GM21723 (cell line): ENCODE results near the gene NCF4.

ENCODE experiments used
- ATAC-seq: cut with Tn5 transposase; IDR thresholded peaks from one replicate; pipeline ENCODE4 v1.9.1; 2021; ENCODE audit warnings: mild to moderate bottlenecking, moderate library complexity; ENCODE audit not compliant: unreplicated experiment

The NCF4 gene

DNA sequence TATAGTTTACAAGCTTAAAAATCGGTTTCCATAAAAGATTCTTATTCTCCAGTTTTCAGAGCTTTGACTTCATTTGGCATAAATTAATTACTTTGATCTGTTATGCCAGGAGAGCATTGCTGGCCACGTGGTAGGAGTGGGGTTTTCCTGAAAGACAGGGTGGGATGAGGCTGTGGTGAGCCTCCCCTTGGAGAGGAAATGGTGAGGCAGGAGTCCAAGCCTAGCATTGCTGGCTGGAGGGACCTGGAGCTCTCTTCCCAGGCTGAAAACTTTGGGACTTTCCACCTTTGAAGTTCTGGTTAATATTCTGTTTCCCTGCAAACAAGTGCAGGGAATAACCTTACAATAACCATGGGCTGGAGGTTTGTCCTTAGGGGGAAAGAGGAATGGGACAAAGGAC is 31.5 kb downstream of the NCF4 start:
- ATAC-seq, result no peak

DNA sequence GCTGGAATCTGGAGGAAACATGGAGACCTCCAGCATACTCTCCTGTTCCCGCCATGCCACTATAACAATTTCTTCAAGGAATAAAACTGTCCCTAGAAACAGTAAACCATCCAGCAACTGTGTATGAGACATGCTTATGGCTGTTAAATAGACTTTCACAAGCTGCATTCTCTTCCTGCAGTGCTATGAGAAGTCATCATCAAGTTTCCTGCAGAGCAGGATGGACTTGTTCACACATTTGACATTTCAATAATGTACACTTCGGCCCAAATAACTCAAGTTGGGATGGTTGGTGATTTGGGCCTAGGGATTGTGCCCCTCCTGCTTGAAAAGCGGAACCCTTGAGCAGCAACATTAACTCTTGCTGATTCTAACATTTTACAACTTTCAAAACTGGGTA is 32.5 kb downstream of the NCF4 start:
- ATAC-seq, result no peak

DNA sequence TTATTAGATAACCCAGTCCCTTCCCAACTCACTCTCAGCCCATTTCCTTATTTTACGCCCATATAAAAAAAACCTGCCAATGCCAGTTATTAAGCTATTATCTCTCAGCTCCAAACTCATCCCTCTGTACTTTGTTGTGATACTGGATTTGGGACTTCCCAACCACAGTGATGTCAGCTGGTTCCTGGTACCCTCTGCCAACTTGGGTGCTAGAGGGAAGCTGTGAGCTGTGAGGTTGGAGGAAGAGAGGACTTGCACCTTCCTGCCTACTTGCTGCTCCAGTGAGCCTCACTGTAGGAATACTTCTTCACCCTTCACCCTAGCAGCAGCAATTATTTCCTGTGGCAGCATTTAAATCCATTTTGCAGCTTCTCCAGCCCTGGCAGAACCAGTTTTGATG is 33.5 kb downstream of the NCF4 start:
- no peak for ATAC-seq

DNA sequence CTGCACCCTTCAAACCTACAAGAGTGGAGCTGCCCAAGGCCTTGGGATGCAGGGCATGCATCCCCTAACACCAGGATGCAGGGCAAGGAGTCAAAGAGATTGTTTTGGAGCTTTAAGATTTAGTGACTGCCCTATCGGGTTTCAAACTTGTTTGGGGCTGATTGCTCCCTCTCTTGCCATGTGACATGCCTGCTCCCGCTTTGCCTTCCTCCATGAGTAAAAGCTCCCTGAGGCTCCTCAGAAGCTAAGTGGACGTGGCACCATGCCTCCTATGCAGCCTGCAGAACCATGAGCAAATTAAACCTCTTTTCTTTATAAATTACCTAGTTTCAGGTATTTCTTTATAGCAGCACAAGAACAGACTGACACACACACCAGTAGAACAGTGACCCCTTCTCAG is 36.8 kb downstream of the NCF4 start:
- ATAC-seq, result no peak

DNA sequence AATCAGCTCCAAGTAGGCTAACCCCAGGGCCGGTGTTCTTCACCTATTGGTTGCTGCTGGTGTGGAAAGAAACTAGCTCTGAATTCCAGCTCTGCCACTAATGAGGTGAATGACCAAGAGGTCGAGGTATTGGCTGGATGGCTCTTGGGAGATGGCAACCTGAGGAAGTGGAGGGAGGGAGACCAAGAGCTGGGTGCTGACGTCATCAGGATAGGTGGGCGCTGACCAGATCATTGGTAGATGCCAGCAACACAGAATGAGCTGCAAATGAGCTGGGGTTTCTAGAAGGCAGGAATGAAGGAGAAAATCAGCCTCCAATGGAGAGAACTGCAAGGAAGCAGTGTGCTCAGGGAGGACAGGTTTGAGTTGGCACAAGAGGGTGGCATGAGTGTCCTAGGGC is 37.9 kb downstream of the NCF4 start:
- no peak for ATAC-seq

DNA sequence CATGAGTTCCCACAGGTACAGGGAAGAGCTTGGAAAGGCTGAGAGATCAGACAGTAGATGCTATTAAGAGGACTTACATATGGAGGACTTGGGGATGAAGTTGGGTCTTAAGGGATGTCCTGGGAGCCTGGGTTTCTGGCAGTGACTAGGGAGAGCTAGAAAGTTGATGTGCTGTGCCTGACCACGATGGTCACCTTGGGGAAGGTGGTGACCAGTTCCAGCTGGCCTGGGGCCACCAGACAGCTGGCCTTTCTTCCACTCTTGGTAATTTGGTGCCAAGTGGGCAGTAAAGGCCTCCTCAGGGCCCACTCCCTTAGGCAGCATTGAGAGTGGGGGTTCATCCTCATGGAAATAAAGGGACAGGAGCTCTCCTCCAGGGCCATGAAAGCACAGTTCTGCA is 38.7 kb downstream of the NCF4 start:
- no peak for ATAC-seq

DNA sequence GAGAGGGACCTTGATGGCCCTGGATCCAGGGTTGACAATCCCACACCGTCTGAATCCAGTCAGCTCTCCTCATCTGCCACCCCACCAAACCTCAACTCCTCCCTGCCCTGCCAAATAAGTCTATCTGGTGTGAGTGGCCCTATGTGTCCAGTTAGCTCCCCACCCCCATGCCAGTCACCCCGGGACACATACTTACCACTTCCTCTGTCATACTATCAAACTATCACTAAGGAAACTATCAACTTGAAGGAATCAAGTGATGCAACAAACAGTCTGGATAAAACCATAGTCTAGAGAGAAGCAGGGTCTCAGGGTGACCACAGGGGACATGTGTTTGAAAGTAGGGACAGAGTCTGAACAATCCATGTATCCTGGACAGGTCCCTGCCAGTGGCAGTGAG is 39.4 kb downstream of the NCF4 start:
- no peak for ATAC-seq

DNA sequence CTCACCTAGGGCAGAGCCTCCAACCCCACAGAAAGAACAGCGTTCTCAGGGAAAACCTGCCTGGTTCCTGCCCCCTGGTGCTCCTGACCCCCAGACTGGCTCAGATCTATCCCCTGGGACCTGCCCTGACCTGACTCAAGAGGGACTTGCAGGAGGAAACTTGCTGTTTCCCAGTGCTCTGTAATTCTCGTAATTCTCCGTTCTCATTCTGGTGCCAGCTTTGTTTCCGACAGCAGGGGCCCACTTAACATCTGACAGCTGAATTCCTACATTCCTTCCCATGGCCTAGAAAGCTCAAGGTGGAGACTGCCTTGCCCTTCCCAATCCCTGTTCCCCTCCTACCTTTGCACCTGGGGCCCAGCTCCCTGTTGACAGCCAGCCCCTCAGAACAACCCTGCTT is 40.1 kb downstream of the NCF4 start:
- no peak for ATAC-seq

DNA sequence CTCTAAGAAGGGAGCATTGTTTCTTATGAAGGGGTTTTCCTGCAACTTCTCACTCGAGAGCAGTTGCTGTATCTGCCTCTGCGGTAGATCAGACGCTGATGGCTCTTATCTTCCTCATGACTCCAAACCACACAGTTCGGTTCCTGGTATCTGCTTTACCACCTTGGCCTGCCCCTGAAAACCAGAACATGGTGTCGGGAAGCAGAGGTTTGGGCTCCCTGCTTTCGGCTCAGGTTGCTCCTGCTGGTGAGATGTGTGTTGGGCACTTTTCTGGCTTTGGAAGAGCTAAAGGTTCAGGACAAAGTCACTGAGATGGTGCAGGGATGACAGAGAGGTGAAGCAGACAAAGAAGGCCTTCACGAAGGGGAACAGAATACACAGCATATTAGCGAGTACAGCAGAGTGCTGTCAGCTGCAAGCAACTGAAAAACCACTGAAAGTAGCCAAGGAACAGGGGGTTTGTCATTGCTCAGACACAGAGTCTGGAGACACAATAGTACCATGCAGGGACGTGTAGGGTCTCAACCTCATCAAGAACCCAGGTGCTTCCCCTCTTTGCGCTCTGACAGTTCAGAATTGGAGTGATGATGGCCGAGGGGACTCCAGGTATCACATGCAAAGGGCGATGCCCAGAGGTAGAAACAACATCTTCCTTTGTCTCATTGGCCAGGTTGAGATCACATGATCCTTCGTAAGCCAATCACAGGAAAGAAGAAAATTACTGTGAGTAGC is 40.8 kb downstream of the NCF4 start:
- peak; percentile 80 for ATAC-seq

DNA sequence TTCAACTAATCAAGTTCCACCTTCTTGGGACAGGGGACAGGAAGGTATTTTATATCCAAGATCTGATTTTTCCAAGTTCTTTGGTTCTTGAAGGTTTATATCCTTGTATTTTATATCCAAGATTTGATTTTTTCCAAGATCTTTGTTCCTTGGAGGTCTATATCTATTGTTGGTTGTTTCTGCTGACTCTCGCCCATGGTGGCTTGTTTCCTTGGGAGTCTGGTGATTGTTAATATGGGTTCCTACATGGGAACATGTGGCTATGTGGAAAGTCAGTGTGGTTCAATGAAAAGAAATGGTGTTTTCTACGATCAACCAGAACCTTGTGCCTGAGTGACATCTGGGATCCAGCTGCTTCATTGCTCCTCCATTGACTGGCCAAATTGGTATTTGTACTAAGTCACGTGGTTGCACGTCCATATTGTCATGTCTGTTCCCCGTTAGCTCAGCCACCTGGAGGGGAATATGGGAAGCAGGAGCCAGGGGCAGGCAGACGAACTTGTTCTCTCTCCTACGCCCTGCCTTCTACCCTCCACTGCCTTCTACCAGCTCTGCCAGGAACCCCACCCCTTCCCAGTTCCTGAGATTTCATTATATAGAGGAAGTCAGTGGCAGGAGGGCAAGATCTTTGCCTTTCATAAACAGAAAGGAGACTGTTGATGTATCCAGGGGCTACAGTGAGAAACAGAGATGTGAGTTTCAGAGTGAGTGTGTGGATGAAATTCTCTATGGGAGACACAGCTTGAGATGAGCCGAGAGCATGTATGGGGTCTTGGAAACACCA is 41.5 kb downstream of the NCF4 start:
- ATAC-seq, result no peak

DNA sequence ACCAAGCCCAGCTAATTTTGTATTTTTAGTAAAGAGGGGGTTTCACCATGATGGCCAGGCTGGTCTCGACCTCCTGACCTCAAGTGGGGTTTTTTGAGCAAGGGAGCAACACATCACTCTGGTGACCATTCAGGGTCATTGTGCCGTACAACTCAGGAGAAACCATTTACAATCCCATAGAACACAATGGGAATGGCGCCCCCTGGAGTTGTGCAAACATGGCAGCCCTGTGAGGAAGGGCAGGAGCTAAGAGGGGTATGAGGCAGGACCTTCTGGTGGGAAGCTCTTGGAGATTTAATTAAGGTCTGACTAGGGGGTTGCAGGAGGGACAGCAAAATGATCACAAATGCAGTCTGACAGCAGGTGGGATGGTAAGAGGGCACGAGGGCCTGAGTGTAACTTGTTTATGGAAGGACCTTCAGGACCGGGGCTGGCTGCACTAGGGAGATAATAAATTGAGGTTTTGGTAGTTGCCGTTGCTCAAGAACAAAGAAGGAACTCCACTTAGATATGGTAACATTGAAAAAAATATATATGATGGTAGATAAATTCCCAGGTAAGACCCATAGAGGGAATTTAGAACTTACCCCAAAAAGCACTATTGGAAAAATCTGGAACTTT is 43.6 kb downstream of the NCF4 start:
- no peak for ATAC-seq

DNA sequence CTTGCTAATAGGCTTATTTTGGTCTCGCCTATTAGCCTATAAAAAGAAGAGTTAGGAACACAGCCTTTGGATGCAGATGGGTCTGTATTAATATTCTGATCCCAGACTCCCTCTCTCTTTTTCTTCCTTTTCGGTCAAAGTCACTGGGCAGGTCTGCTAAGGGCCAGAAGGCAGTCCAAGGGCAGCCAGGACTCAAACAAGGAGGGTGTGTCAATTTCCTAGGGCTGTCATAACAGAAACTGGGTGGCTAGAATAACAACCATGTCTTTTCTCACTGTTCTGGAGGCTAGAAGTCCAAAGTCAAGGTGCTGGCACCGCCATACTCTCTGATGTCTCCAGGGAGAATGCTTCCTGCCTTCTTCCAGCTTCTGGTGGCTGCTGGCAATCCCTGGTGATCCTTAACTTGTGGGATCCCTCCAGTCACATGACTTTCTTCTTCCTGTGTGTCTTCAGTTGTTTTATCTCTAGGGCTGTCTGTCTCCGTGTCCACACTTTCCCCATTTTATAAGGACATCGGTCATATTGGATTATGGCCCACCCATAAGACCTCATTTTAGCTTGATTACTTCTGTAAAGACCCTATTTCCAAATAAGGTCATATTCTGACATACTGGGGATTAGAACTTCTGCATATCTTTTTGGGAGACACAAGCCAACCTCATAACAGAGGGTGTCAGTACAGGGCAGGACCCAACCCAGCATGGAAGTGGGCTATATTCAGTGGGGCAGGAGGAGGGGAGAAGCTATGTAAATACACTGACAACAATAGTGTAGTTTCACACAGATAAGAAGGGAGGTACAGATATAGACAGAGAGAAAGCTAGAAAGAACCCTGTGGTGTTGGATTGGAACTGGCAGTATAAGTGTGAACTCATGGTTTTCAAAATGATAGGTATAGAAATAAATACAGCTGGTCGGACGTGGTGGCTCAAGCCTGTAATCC is 46.7 kb downstream of the NCF4 start:
- no peak for ATAC-seq

DNA sequence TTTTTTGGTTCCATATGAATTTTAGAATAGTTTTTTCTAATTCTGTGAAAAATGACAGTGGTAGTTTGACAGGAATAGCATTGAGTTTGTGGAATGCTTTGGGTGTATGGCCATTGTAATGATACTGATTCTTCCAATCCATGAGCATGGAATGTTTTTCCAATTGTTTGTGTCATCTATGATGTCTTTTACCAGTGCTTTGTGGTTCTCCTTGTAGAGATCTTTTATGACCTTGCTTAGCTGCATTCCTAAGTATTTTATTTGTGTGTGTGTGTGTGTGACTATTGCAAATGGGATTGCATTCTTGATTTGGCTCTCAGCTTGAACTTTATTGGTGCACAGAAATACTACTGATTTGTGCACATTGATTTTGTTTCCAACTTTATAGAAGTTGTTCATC is 49.7 kb downstream of the NCF4 start:
- ATAC-seq, result no peak

DNA sequence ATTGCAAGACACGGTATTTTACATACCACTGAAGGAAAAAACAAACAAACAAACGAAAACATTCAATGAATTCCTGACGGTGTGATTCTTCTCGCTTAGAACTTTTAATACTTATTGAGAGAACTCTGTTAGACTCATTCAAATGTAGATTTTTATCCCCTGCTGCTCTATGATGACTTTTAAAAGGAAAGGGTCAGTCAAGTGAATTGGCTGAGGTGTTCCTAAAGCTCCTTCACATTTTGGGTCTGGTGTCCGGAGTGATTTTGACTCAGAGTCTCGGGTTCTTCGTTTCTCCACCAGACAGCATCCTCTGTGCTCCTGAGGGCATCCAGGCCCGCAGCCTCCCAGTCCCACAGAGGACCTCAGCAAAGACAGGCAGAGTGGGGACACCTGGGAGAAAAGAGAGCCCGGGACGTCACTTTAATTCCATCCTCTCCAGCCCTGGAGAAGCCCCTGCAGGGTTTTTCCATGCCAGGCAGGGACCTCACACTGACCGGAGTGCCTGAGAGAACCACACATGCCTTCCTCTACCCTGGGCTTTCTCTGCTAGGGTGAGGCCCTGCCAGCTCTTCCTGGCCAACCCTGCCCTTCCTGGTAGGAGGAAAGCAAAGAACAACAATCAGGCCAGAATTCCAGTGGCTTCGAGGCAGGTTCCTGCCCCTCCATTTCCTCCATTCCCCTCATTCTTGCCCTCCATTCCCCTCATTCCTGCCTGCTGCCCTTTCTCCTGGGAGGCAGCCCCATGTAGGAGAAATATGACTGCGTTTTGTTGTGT is 51.3 kb downstream of the NCF4 start:
- ATAC-seq, result no peak

DNA sequence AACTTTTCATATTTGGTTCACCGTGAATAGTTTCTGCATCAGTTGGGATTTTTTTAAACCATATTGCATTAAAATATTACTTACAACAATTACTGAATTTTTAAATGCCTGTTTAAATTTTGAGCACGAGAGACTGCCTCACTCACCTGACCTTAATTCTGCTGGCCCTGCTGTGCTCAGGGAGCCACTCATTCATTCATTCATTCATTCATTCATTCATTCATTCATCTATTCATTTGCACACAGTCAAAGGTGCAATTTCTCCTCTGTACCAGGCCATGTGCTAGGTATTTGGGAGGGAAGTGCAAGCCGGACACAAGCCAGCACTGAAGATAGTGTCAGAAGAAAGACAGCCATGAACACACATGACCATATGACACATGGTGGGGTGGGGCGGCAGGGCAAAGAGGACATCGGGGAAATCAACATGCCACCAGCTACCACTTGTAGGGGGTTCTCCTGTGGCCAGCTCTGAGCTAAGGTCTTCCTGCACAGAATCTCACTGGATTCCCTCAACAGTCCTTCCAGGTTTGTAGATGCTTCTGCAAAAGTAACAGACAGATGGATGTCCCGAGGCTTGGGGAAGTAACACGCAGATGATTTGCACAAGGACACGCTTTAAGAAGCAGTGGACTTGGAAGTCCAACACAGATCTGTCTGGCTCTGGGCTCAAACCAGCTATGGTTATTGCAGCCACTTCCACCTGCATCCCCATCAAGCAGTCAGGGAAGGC is 52.1 kb downstream of the NCF4 start:
- no peak for ATAC-seq

DNA sequence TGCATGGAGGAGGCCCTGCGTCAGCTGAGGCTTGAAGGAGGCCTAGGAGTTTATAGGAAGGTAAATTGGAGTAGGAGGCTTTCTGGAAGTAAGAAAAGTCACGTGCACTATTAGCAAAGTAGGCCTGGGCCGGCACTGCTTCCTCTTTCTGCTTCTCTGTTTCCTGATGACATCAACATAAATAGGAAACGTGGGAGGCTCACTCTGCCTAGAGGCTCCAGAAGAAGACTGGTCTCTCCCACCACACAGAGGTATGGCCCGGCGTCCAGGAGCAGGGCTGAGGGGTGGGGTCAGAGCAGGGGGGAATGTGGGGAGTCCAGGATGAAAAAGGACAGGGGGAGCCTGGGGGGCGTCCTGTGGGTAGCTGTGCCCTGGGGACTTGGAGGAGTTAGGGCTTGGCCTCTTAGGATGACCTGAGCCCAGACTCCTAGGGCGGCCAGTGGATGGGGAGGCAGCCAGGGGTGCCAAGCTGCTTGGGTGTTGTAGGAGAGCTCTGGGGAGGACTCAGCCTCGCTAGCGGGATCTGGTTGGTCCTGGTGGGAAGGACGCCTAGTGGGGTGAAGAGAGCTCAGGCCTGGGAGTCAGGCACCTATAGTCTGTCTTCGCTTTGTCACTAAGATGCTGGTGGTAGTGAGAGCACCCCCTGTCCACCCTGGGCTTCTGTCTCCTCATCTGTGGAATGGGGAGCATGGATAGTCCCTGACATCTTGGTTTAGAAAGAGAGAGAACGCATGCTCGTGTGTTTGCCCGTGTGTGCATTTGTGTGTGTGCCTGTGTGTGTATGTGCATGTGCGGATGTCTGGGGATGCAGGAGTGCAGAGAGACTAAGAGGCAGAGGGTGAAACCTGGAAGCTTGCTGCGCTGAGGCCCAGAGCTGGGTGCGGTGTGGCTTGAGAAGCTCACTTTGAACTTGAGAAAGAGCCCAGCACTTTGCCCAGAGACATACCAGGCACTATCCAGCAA is 52.9 kb downstream of the NCF4 start, which contains the start of gene CSF2RB:
TSS of gene CSF2RB (plus strand) at position 202 of the 963 bp plus-strand sequence. CDS start 8,580 bp downstream, outside the sequence.
- ATAC-seq, result no peak

DNA sequence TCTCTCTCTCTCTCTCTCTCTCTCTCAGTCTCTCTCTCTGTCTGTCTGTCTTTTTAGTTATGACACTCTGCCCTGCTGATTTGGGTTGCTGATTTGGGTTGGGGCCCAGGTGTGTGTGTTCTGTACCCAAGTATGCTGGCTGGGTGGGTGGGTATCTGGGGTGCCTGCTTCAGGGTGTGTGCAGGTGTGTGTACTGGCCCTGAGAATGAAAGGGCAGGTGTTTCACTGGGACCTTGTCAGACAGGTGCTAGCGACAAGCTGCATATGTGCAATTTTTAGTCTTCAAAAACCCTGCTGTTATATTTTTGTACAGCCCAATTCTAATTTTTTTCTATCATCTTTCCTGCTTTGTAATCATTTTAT is 53.6 kb downstream of the NCF4 start:
- no peak for ATAC-seq

DNA sequence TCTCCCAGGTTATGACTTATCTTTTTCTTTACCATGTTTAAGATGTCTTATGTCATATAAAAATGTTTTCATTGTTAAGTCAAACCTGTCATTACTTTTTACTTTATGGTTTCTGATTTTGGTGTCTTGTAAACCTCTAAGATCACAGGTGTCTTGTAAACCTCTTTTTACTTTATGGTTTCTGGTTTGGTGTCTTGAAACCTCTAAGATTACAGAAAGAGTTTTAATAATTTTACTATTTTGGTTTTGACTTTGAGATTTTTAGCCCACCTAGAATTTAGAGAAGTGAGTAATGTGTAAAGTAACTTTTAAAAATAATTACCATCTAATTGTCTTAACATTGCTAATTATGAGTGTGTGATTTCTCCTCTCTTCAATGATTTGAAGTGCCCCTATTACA is 55.2 kb downstream of the NCF4 start:
- no peak for ATAC-seq
